GM21576 (cell line): ENCODE data around the gene MYO3B.
"Not testable (repeated sequence)": the region's sequence is repeated elsewhere in the genome, so short reads cannot be mapped to it uniquely, and the experiment has no call there.

Experiments used
- ATAC-seq: cut with Tn5 transposase; IDR thresholded peaks from one replicate; pipeline ENCODE4 v1.9.1; 2021; ENCODE audit warnings: mild to moderate bottlenecking, moderate library complexity; ENCODE audit not compliant: unreplicated experiment

The MYO3B gene

DNA sequence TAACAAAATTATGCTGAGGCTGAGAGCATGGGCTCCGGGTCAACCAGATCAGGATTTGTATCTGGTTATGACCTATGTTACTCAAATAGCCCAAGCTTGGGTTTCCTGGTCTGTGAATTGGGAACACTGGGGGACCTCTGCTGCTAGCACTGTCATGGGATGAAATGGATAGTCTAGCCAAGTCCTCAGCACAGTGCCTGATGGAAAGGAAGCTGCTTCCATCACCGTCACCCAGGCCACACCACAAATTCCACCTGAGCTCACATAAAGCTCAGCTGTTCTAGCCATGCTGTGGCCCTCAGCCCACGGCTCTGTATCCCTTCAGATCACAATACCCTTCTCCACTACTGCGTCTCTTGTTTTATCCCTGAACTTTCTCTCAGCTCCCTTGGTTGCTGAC, 357.6 kb downstream of the MYO3B start:
- no peak for ATAC-seq

GRCh38 chr2:170544817-170545216, 366.9 kb downstream of the MYO3B start:
- ATAC-seq, result no peak

DNA sequence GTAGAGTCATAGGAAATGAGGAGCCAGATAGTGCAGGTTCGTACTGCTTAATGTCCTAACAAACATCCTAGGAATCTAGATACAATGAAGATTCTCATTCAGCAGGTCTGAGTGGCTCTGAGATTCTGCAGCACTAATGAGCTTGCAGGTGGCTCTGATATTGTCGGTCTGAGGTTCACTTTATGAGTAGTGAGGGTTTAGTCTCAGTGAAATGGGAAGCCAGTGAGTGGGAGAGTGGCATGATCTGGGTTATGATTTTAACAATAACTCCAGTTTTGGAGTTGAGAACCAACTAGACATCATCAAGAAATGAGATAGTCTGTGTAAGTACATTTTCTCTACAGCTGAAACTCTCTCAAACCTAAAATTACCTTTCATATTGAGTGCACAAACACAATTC, 370.4 kb downstream of the MYO3B start:
- no peak for ATAC-seq

DNA sequence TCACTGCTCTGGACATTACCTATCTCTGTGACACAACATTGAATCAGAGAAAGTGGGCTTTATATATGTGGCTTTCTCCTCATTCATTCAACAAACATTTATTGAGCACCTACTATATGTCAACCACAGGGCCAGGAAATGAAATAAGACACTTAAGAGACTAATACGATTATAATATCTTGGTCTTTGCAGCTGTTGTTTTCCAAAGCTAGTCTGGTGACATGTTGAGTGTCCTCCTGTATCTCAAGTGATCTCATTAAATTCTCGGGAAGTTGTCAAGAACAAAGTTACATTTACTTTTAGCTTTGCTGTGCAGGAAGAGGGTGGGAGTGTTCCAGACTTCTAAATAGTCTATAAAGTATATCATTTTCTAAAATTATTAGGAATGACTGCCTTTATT, 372.6 kb downstream of the MYO3B start:
- no peak for ATAC-seq

GRCh38 chr2:170551899-170552298, 374.0 kb downstream of the MYO3B start:
- not testable (repeated sequence) for ATAC-seq

DNA sequence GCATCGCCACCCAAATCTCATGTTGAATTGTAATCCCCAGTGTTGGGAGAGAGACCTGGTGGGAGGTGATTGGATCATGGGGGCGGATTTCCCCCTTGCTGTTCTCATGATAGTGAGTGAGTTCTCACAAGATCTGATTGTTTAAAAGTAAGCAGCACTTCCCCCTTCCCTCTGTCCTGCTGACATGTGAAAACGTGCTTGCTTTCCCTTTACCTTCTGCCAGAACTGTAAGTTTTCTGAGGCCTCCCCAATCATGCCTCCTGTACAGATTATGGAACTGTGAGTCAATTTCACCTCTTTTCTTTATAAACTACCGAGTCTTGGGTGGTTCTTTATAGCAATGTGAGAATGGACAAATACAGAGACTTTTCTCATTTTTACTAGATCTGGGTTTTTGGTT, 375.8 kb downstream of the MYO3B start:
- no peak for ATAC-seq

DNA sequence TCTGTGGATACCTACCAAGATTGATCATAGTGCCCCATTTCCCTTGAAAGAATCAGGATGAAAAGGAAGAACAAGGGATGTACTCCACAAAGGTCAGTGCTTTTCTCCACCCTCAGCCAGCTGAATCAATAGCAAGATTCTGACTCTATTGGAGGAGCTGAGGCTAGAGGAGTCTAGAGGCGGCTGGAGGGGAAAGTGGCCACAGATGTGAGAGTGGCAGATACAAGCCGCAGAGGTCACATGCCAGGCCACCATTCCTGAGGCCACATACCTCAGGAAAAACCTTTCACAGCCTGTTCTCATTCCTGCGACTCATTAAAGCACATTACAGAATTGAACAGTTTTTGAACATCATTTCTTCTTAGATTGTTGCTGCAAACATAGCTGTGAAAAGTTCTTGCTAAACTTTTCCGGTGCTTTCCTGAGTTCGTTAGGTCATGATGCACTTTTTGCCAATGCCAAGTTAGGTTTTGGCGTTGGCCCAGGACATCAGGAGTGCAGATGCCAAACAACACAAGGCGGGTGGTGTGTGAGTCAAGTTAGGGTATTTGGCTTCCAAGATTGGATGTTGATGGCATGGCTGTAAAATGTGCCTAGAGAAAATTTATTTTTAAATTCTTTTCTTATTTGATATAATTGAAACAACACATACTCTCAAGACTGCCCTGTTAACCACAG, 376.5 kb downstream of the MYO3B start:
- ATAC-seq, result no peak

- ATAC-seq, result no peak
Measured at GRCh38 chr2:170562928-170563327, 385.0 kb downstream of the MYO3B start.

DNA sequence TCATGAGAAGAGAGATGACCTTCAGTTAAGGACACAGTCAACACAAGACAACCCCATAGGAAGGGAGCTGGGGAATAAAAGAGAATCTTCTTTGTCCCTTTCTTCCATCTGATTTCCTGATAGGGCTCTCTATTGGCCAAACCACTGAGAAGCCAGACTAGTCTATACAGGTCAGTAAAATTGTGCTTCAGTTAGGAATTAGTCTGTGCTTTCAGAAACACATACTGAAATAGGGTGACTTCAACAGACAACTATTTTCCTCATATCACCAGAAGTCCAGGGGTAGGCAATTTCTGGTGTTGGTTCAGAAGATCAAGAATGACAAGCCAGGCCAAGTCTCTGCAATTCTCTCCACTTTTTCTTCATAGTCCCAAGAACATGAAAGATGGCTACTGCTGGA, 385.5 kb downstream of the MYO3B start:
- ATAC-seq, result no peak

GRCh38 chr2:170566138-170566537, 388.2 kb downstream of the MYO3B start:
- no peak for ATAC-seq

GRCh38 chr2:170567429-170567828, 389.5 kb downstream of the MYO3B start:
- no peak for ATAC-seq

- ATAC-seq, result no peak
Measured at GRCh38 chr2:170568511-170568910, 390.6 kb downstream of the MYO3B start.

GRCh38 chr2:170571612-170572011, 393.7 kb downstream of the MYO3B start:
- no peak for ATAC-seq

DNA sequence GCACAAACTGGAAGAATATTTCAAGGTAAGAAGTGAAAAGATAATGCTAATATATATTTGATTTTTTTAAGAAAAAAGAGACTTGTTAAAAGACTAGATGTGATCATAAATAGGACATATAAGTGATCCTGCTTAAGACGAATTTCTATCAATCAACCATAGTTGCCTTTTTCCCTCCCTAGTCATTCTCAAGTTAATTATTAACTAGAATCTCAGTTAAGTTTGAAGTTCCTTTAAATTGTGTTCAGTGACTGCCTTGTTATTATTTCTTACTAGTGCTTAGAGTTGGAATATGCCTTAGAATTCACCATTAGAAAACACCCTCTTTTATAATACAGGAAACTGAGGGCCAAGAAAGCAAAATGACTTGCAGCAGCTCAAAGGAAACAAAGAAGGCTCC, 395.7 kb downstream of the MYO3B start:
- ATAC-seq, result no peak

- no peak for ATAC-seq
Measured at GRCh38 chr2:170576296-170576695, 398.3 kb downstream of the MYO3B start.

DNA sequence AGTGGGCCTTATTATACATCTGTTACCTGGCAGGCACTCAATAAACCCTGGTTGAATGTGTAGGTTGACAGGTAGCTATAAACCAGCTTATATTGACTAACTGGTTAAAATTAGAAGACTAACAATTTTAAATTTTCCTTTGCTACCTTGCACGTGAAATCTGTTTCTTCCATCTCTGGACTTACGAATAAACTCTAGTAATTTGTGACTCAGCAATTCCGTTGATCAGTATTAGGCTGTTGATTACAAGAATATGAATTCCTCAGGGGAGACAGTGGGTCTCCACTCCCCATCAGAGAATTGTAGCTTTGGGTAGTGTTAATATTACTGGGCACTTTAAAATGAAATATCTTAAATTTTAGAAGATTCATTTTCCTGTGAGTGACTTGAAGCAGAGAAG, 399.4 kb downstream of the MYO3B start:
- ATAC-seq, result no peak

DNA sequence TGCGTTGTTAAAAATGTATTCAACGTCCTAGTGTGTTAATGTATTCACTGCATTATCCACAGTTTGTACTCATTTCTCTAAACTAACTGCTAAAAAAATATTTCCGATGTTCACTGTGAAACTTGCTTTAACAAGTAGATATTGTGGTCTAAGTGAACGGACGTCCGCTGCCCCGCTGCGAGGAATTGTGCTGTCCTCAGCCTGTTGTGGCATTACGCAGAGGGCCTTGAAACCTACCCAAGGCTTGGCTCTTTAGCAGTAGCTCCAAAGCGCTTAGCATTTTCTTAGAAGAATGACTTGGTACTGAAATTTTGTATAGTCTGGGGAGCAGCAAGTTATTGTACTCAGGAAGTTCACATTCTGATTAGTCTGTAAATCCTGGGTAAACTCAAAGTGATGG, 400.7 kb downstream of the MYO3B start:
- ATAC-seq, result no peak

- no peak for ATAC-seq
Measured at GRCh38 chr2:170579511-170579910, 401.6 kb downstream of the MYO3B start.

- ATAC-seq, result no peak
Measured at GRCh38 chr2:170582313-170582712, 404.4 kb downstream of the MYO3B start.

GRCh38 chr2:170582751-170583463, 405.0 kb downstream of the MYO3B start:
- no peak for ATAC-seq

DNA sequence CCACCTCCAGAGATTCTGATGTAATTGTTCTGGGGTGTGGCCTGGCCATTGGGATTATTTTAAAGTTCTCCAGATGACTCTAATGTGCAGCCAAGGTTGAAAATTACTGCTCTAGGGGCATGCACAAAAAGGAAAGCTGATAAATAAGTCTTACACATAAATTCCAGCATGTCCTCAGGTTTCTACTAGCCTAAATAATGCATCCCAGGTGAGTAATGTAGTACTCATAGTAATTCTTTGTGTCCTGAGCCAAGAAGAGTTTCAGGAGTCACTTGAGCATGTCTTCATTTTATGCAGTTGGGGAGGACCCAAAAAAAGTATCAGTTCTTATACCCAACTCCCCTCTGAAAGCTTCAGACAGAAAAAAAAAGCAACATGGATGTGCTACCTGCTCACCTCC, 407.1 kb downstream of the MYO3B start:
- no peak for ATAC-seq

DNA sequence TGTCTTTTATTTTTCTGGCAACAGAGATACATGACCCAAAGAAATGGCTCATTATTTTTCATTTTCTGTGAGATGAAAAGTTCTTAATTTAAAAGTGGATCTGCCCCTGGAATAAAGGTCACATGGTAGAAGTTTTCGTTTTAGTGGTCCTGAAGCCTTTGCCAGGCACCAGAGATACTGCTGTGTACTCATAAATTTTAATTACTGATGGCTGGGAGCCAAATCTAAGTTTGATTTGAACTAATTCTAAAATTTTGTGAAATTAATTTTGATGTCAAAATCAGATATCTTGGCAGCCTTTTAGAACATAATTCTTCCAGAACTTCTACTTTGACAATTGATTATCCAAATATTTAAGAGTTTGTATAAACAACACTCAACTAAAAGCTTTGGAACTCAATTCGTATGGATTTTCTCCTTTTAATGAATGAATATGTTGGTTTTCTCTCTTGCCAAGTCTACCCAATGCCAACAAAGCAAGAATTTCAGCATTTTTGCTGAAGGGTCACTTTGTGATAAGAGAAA, 408.7 kb downstream of the MYO3B start:
- ATAC-seq, result no peak
